Prostate gland (tissue), 2 donors: Measurements from ENCODE around the gene ELAVL1. TPM values are rescaled to one million over a fixed set of nuclear protein-coding genes. Genes with fewer than 3 reads are reported as not detected.

ENCODE experiments used
- DNase-seq: peaks from one replicate; pipeline ENCODE4 v3.0.0-alpha.2; 2019; ENCODE audit warnings: low spot score
- H3K27ac ChIP-seq, 2 donors: fragments of 200-600 bp; sonication (generic); 2 replicates each; pipeline ENCODE4 v1.5.1; 2017 to 2019
- H3K27me3 ChIP-seq: fragments of 200-600 bp; sonication (generic); replicated peaks from 2 replicates; pipeline ENCODE4 v1.5.1; 2019; ENCODE audit not compliant: insufficient read depth
- H3K36me3 ChIP-seq, 2 donors: fragments of 200-600 bp; sonication (generic); 1 replicate in 1 of 2; 2 replicates in 1 of 2; pipeline versions ENCODE4 v1.5.1 to v1.8.1; 2017 to 2019
- H3K4me1 ChIP-seq: fragments of 200-600 bp; sonication (generic); replicated peaks from 2 replicates; pipeline ENCODE4 v1.5.1; 2019
- H3K4me3 ChIP-seq, 2 donors: fragments of 200-600 bp; sonication (generic); 2 replicates each; pipeline ENCODE4 v1.5.1; 2017 to 2019
- H3K9me3 ChIP-seq: fragments of 200-600 bp; sonication (generic); 2 replicates; pipeline ENCODE4 v1.5.1; 2017
- CTCF ChIP-seq, 4 experiments: fragments of 200-600 bp in 2 of 4; fragments of 450-650 bp in 2 of 4; sonication (generic) in 2 of 4; IDR thresholded peaks; 1 replicate in 3 of 4; 2 replicates in 1 of 4; pipeline ENCODE4 v1.5.1; 2016 to 2019; ENCODE audit warnings: antibody characterized with exemption in 4 of 4, mild to moderate bottlenecking in 2 of 4, moderate library complexity in 2 of 4
- POLR2A ChIP-seq: fragments of 450-650 bp; IDR thresholded peaks from one replicate; pipeline ENCODE4 v1.6.1; 2016; ENCODE audit warnings: antibody characterized with exemption, mild to moderate bottlenecking
- POLR2AphosphoS5 ChIP-seq: sonication (generic); formaldehyde crosslinking; IDR thresholded peaks from one replicate; pipeline ENCODE4 v1.6.1; 2017; ENCODE audit warnings: antibody characterized with exemption
- WGBS: methylation state at CpG from one replicate; pipeline ENCODE4 v1.1.5; 2018; 5-methylcytosine and 5-hydroxymethylcytosine counted together
- intact Hi-C: fragments of 100-400 bp; cut with DNase I; formaldehyde crosslinking; loops from one replicate; pipeline ENCODE4 v1.14.2; 2022
- total RNA-seq, 2 donors: library from RNA; depleted of rRNA; stranded (reverse); fragments of >200 nt; gene quantifications; one replicate each; pipeline ENCODE4 v1.1.0, GENCODE V29; 2016

Gene ELAVL1
- total RNA-seq, 2 donors from 2014 or later = 35.6 to 76.9 TPM

- WGBS = 88% methylated on average over 21 of the region's 21 CpGs
- no peak for DNase-seq
- no peak for TF ChIP-seq CTCF (IDR thresholded peaks at IDR 0.05)
- TF ChIP-seq POLR2A = no peak
- TF ChIP-seq POLR2AphosphoS5 = no peak
- Histone ChIP-seq H3K9me3 (no peaks in the 10 kb centered on the region), H3K4me3 (no peak overlapping the region), H3K27me3 (no peaks in the 10 kb centered on the region), H3K27ac (no peak overlapping the region), H3K36me3 (peaks cover 12 to 51% of the 10 kb centered on the region in 2 donors), H3K4me1 (peaks cover under 1% of the 10 kb centered on the region)
- intact Hi-C loops = no loop called here
Observed at GRCh38 chr19:7934766-7935165, 70.7 kb downstream of the ELAVL1 start.

GRCh38 chr19:7933828-7934725 lies 71.4 kb downstream of the ELAVL1 start:
- H3K9me3 ChIP-seq = no peaks in the 10 kb centered on the region
- intact Hi-C loops = no loop called here
- TF ChIP-seq CTCF (IDR thresholded peaks at IDR 0.05) = no peak
- no peak for TF ChIP-seq POLR2AphosphoS5
- TF ChIP-seq POLR2A = no peak
- peaks cover 8% of the 10 kb centered on the region for H3K4me1 ChIP-seq
- no peaks in the 10 kb centered on the region for H3K27me3 ChIP-seq
- no peak overlapping the region for H3K4me3 ChIP-seq
- WGBS = 82% methylated on average over 52 of the region's 55 CpGs
- no peak overlapping the region for H3K27ac ChIP-seq
- peaks cover 12 to 51% of the 10 kb centered on the region in 2 donors for H3K36me3 ChIP-seq
- no peak for DNase-seq

GRCh38 chr19:7933411-7933810 lies 72.0 kb downstream of the ELAVL1 start:
- TF ChIP-seq POLR2A (no peak), POLR2AphosphoS5 (no peak), CTCF (IDR thresholded peaks at IDR 0.05) (no peak)
- Histone ChIP-seq H3K27ac (no peak overlapping the region), H3K4me3 (no peak overlapping the region), H3K36me3 (peaks cover 12 to 51% of the 10 kb centered on the region in 2 donors), H3K9me3 (no peaks in the 10 kb centered on the region), H3K4me1 (peaks cover 10% of the 10 kb centered on the region), H3K27me3 (no peaks in the 10 kb centered on the region)
- 87% methylated on average over 12 of the region's 14 CpGs for WGBS
- intact Hi-C loops = no loop called here
- DNase-seq = no peak

- H3K4me3 ChIP-seq = no peak overlapping the region
- peaks cover 12 to 51% of the 10 kb centered on the region in 2 donors for H3K36me3 ChIP-seq
- H3K4me1 ChIP-seq = peaks cover 14% of the 10 kb centered on the region
- 96% methylated on average over 10 of the region's 10 CpGs for WGBS
- intact Hi-C loops = no loop called here
- no peaks in the 10 kb centered on the region for H3K9me3 ChIP-seq
- no peak overlapping the region for H3K27ac ChIP-seq
- H3K27me3 ChIP-seq = no peaks in the 10 kb centered on the region
- TF ChIP-seq POLR2AphosphoS5 = no peak
- no peak for TF ChIP-seq CTCF (IDR thresholded peaks at IDR 0.05)
- TF ChIP-seq POLR2A = no peak
- no peak for DNase-seq
Observed at GRCh38 chr19:7932930-7933300, 72.5 kb downstream of the ELAVL1 start.
